OCI-LY7 (cell line): Measurements from ENCODE around the gene SCAP.

Experiments
- CTCF ChIP-seq: fragments of 200-600 bp; sonication (generic); conservative IDR thresholded peaks from 2 replicates; pipeline ENCODE4 v1.5.1; 2014; ENCODE audit warnings: mild to moderate bottlenecking, antibody characterized with exemption, low read length, moderate library complexity, mixed read lengths
- EZH2phosphoT487 ChIP-seq: fragments of 200-600 bp; sonication (generic); IDR thresholded peaks from 2 replicates; pipeline ENCODE4 v1.6.1; 2018; ENCODE audit warnings: low read depth, borderline replicate concordance, mild to moderate bottlenecking, mixed run types, antibody characterized with exemption, low read length, moderate library complexity, mixed read lengths

DNA sequence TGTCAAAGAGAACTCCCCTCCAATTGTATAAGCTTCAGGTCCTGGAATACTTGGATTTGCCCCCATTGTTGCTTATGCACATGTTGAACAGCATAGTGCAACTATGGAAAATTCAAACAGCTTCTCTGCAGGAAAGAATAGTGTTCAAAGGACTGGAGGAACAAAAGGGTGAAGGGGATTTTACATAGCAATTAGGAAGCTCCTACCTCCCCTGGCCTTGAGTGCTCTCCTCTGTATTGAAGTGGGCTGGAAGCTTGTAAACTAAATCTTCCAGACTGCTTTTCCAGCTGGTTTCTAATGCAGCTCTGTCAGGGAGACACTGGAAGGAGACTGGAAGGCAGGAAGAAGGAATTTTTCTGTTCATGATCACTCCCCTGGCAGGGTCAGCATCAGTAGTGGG, 45.0 kb upstream of the SCAP start:
- TF ChIP-seq CTCF, result no peak
- no peak for TF ChIP-seq EZH2phosphoT487
